GM12891 (cell line): Measurements from ENCODE around the gene GSAP.

Source experiments
- DNase-seq: peaks from one replicate; pipeline ENCODE4 v3.0.0; 2011; ENCODE audit warnings: low spot score; ENCODE audit not compliant: insufficient read length
- FAIRE-seq: peaks from 2 replicates; lab custom pipeline; 2011; peaks lifted over from hg19 to GRCh38; lab: Jason Lieb, UNC
- PAX5 ChIP-seq: IDR thresholded peaks from 2 replicates; pipeline ENCODE4 v1.6.1; 2011; ENCODE audit warnings: low read length, moderate library complexity, mild to moderate bottlenecking; ENCODE audit not compliant: insufficient read depth, severe bottlenecking
- POLR2A ChIP-seq: IDR thresholded peaks from 2 replicates; pipeline ENCODE4 v1.6.1; 2011; ENCODE audit warnings: low read depth, low read length, control low read depth
- POLR2AphosphoS5 ChIP-seq: IDR thresholded peaks from 2 replicates; pipeline ENCODE4 v1.6.1; 2011; ENCODE audit warnings: low read depth, low read length, control low read depth
- POU2F2 ChIP-seq: IDR thresholded peaks from 2 replicates; pipeline ENCODE4 v1.6.1; 2011; ENCODE audit warnings: low read depth, mild to moderate bottlenecking, control low read depth, low read length, moderate library complexity
- SPI1 ChIP-seq: IDR thresholded peaks from 2 replicates; pipeline ENCODE4 v1.6.1; 2011; ENCODE audit warnings: low read depth, low read length, control low read depth
- TAF1 ChIP-seq: IDR thresholded peaks from 2 replicates; pipeline ENCODE4 v1.6.1; 2011; ENCODE audit warnings: low read depth, low read length, control low read depth

The GSAP gene

GRCh38 chr7:77331938-77332695 lies 84.0 kb downstream of the GSAP start:
- peak; percentile 41 for DNase-seq
- FAIRE-seq = peak; percentile 92
- TF ChIP-seq PAX5 (no peak), SPI1 (no peak), POU2F2 (no peak), POLR2A (no peak), POLR2AphosphoS5 (no peak), TAF1 (no peak)

- TF ChIP-seq POLR2AphosphoS5 = no peak
- TF ChIP-seq SPI1 = peak; percentile 88
- 0 out of 2 replicates have a peak, but pooled peaks have one; percentile 31 for TF ChIP-seq POU2F2
- no peak for TF ChIP-seq POLR2A
- FAIRE-seq (peak; percentile 84), DNase-seq (no peak)
These were observed 85.8 kb downstream of the GSAP start for GRCh38 chr7:77330169-77330882.

- no peak for DNase-seq
- TF ChIP-seq POLR2A (no peak), POLR2AphosphoS5 (no peak), POU2F2 (no peak), SPI1 (no peak), PAX5 (no peak), TAF1 (no peak)
- peak; percentile 13 for FAIRE-seq
These were observed 86.5 kb downstream of the GSAP start for GRCh38 chr7:77329466-77330168.

DNA sequence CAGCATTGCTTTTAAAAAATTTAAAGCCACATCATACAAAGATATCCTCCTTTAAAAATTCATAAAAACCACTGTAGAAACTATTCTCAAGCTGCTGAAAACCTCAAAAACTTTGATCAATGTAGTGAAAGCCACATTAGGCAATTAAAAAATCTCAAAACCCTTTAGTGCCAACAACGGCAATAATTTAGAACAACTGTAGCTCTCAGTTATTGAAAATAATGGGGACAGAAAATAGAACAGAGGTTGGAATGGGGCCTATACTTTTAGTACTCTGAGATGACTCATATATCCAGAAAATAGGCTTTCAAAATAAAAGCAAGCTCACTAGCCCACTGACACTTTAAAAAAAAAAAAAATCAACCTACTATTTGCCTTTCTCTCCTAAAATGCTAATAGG lies 87.5 kb downstream of the GSAP start:
- TF ChIP-seq TAF1 (no peak), POLR2AphosphoS5 (no peak), POU2F2 (no peak)
- DNase-seq = no peak
- FAIRE-seq = no peak

DNA sequence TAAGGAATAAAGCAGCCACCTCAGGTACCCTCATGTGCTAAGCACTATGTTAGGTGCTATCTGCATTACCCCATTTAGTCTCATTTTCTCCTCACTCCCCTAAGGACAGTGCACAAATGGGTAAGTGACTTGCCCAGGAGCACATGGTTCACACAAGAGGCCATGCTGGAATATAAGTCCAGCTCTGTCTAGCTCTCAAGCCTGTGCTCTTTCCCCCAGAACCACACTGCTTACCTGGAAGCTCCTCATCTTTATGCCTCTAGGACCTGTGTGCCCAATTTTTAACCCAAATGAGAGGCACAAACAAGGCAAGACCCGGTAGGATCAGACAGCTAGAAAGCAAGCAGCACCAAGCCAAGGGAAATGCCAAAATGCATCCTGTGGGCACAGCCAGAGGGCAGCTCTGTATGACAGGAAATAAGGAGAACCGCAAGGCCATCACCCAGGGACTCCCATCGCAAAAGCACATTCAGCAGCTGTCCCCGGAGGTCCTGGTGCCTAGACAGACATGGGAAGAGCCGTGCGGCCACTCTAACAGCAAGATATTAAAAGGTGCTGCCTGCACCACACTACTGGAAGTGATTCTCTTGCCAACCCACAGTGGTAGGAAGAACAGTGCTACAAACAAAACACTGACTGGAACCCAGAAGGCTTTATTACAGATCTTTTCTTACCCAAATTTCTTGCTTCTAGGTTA lies 88.1 kb downstream of the GSAP start:
- peak; percentile 62 for FAIRE-seq
- TF ChIP-seq POLR2A (no peak), POU2F2 (no peak), PAX5 (no peak)
- no peak for DNase-seq

DNA sequence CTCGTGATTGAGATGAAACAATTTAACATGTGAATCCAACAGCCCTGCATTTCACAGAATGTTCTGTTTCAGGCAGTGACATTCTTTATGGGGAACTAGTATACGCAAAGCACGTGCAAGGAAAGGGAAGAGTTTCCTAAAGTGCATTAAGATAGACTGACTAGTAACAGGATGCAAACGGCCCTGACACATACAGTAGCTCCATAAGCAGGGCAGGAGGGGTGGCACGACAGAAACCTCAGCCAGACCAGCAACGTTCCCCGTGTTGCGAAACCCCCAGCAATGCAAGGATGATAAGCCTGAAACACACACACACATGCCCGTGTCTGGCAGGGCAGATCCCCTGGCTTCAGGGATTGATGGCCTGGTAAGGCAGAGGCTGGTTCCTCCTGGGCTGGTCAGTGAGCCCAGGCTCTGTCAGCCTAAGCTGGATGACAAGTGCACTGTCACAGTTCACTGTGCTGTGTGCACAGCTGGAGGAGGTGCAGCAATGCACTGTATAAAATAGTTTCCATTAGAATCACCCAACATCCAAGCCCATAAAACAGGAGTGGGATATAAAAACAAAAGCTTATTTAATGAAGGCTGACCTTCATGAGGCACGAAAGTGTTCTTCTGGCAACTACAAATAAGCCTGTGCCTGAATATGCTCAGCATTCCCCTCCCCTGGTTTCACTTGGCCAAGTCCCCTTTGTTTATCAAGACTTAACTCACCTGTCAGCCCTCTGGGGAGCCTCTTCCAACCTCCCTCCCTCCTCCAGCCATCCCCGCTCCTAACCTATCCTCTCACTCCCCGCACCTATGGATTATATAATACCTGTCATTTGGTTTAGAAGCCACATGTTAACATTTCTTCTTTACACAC lies 88.8 kb downstream of the GSAP start:
- FAIRE-seq (peak; percentile 71), DNase-seq (no peak)

DNA sequence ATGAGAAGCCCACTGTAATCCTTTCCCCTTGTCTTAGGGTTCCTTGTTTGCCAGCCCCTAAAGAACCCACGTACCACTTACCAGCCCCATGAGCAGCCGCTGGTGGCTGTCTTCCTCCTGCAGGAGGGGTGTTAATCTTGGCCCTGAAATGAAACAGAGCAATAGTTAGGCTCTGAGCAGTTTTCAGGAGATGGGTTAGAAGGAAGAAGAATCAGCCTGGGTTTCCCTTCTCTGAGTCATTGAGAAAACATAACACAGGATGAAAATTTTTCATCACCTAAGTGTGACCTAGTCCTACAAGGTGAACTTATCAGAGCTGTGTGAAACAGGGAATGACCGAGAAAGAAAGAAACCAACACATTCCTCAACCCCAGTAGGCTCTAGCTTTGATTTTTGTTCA lies 90.0 kb downstream of the GSAP start:
- no peak for DNase-seq
- FAIRE-seq = no peak
- TF ChIP-seq POU2F2 (no peak), TAF1 (no peak)

More for the DNA sequence above, 88.8 kb downstream of the GSAP start:
- no peak for TF ChIP-seq POLR2AphosphoS5

- DNase-seq (no peak), FAIRE-seq (peak; percentile 20)
- TF ChIP-seq POLR2AphosphoS5 (no peak), PAX5 (no peak), SPI1 (no peak), POU2F2 (no peak), TAF1 (no peak), POLR2A (no peak)
These were observed 94.8 kb downstream of the GSAP start for GRCh38 chr7:77321300-77321699.

GRCh38 chr7:77320714-77321113 lies 95.4 kb downstream of the GSAP start:
- TF ChIP-seq POU2F2 = no peak
- no peak for TF ChIP-seq PAX5
- no peak for TF ChIP-seq TAF1
- TF ChIP-seq SPI1 = no peak
- no peak for TF ChIP-seq POLR2AphosphoS5
- TF ChIP-seq POLR2A = no peak
- DNase-seq (no peak), FAIRE-seq (no peak)
